ENCODE data around the gene POLR2B.
"Not testable (repeated sequence)": the region's sequence is repeated elsewhere in the genome, so short reads cannot be mapped to it uniquely, and the experiment has no call there.

Gene POLR2B
- 85.3 to 215 (median 168) reads per million in 18 experiments for total RNA-seq

DNA sequence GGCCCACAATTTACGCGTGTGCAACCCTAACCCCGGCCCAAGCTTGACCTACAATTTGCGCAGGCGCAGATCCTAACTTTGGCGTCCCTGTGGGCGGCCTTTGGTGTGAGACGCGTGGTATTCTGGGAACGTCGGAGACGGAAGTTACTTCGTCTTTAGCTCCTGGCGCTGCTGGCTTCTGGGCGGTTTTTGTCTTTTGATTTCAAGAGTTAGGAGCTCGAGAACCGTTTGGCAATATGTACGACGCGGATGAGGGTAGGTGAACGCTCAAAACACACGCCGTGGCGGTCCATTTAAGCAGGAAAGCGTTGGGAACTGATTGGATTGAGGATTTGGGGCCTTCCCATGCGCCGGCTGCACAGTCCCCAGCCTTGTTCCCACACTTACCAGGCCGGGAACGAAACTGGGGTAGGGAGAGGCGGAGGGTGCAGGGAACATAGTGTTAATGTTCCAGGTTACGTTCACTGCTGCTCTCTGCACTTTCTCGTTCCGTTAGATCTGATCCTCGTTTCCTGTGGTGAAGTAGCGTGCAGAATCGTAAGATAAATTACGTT is at the start of gene POLR2B:
POLR2B (plus strand) TSS at position 147 of the 554 bp plus-strand sequence; CDS start at position 237, 90 bp downstream.
- peak; percentile 99 for DNase-seq

DNA sequence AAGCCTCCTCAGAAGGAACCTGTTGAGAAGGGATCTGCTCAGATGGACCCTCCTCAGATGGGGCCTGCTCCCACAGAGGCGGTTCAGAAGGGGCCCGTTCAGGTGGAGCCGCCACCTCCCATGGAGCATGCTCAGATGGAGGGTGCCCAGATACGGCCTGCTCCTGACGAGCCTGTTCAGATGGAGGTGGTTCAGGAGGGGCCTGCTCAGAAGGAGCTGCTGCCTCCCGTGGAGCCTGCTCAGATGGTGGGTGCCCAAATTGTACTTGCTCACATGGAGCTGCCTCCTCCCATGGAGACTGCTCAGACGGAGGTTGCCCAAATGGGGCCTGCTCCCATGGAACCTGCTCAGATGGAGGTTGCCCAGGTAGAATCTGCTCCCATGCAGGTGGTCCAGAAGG is 48.1 kb upstream of the POLR2B start:
- DNase-seq: no peak

DNA sequence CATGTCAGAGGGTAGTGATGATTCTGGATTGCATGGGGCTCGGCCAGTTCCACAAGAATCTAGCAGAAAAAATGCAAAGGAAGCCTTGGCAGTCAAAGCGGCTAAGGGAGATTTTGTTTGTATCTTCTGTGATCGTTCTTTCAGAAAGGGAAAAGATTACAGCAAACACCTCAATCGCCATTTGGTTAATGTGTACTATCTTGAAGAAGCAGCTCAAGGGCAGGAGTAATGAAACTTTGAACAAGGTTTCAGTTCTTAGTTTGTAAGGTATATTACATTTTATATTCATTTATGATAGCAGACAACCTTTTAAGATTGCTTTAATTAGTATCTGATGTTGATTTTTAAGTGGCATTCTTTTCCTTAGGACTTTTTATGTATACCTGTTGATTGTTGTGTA is 46.8 kb upstream of the POLR2B start:
- no peak for DNase-seq

DNA sequence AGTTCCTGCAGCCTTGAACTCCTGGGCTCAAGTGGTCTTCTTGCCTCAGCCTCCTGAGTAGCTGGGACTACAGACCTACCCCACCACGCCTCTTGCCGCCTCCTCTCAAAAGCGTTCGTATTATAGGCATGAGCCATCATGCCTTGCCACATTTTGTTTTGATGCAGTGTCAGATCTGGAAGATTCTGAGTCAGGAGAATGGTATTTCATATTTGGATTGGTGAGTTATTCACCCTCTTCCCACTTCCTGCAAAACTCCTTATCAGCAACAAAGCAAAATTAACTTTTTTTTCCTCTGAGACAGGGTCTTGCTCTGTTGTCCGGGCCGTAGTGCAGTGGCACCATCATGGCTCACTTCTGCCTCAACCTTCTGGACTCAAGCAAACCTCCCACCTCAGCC is 41.4 kb upstream of the POLR2B start:
- DNase-seq: no peak

DNA sequence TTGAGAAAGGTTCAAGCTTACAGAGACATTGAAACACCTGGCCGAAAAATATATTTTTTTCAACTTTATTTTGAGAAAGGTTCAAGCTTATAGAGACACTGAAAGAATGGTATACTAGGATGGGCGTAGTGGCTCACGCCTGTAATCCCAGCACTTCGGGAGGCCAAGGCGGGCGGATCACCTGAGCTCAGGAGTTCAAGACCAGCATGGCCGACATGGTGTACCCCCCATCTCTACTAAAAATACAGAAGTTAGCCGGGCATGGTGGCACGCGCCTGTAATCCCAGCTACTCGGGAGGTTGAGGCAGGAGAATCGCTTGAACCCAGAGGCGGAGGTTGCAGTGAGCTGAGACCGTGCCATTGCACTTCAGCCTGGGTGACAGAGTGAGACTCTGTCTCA is 38.9 kb upstream of the POLR2B start:
- not testable (repeated sequence) for DNase-seq

DNA sequence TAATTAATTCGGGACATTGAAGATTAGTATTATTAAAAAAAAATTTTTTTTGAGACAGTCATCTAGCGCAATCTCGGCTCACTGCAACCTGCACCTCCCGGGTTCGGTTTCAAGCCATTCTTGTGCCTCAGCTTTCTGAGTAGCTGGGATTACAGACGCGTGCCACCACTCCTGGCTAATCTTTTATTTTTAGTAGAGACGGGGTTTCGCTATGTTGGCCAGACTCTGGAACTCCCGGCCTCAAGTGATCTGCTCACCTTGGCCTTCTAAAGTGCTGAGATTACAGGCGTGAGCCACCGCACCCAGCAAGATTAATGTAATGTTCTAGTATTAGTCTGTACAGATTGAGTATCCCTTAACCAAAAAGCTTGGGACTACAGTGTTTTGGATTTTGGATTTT is 38.3 kb upstream of the POLR2B start:
- DNase-seq: no peak

DNA sequence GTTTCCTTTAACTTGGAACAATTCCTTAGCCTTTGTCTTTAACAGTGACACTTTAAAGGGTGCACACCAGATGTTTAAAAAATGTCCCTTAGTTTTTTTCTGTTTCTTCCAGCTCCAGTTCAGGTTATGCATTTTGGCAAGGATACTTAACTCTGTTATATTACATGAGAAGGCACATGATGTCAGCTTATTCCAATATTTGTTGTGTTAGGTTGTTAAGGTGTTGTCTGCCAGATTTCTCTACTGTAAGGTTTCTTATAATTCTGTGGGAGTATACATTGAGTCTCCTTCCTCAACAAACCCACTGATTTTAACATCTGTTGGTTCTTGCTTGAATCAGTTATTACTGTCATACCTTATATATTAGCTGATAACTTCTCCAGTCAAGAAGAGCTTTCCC is 37.7 kb upstream of the POLR2B start:
- no peak for DNase-seq

DNA sequence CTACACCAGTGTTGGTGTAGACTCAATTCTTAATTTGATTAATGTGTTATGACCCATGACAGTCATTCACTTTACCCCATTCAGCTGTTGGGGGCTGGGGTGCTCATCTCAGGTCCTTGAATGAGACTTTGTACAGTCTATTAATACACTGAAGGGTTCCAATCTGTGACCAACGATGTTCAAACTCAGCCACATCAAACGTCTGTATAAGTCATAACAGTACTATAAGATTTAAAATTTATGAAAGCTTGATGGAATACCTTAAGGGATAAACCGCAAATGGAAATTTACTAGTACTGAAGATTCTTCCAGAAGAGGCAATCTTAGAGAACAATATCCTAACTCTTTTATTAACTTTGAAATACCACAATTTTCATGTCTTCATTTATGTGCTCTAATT is 37.3 kb upstream of the POLR2B start:
- no peak for DNase-seq

DNA sequence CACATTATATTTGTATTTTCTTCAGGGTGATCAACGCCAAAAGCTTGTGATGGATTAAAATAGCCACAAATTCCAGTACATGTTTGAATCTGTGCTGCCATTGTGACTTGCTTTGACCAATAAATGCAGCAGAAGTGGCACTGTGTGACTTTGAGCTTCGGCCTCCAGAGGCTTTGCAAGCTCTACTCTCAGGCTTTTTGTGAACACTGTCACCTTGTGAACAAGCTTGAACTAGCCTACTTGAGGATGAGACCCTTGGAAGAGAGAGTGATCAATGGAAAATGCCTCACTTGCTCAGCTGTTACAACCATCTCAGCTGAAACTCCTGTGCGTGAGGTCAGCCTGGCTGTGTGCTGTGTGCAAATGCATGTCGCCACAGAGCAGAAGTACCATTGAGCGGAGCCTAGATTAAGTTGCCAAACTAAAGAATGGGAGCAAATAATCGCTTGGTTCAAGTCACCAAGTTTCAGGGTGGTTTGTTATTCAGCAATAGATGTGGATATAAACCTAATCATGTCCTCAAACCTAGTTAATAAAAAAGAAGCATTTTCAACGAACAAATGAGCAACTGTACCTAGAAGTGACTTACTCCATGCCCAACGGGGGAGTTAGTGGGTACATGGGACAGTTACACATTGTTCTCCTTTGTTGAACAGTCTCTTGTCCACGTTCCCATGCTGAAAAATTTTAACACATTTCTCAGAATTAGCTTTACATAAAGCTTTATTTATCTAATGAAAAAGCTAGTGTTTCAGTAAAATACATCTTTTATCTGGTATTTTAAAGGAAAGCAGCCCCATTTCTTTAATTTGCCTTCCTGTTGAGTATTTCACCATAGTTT is 24.8 kb upstream of the POLR2B start:
- no peak for DNase-seq

DNA sequence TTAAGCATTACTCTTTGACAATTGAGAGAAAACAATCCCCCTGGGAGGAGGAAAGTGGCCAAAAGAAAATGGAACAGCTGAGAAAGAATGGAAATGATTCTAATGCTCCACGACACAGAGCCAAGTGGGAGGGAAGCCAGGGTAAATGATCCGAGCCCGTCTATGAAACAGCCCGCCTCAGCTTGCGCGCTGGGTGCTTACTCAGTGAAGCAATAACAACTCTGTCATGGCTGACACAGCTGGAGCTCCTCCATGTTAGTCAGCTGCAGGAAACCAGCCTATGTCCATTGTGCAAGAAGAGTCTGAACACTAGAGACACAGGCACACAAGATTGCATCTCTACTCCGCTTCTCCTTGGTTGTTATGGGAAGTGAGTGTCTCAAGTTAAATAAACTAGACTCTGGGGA is 20.6 kb upstream of the POLR2B start:
- peak; percentile 95 to 96 for DNase-seq

DNA sequence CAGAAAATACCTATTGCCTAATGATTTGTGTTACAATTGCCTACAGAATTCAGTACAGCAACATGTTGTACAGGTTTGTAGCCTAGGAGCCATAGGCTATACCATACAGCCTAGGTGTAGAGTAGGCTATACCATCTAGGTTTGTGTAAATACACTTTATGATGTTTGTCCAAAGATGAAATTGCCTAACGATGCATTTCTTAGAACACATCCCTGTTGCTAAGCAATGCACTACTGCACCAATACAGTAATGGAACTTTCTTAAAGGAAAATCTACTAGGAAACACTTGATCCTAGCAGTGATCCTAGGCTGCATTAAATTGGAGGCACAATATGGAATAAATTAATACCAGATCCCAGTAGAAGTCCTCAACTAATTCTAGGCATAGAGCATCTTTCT is 19.6 kb upstream of the POLR2B start:
- DNase-seq: no peak

DNA sequence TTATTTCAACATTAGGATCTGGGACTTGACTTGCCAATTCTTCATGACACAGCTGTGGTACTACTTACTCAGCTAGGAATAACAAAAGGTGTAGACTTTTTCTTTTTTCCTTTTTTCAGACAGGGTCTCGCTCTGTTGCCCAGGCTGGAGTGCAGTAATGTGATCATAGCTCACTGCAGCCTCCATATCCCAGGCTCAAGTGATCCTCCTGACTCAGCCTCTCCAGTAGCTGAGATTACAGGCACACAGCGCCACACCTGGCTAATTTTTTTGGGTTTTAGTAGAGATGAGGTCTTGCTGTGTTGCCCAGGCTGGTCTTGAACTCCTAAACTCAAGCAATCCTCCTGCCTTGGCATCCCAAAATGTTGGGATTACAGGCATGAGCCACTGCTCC is 17.6 kb upstream of the POLR2B start:
- no peak for DNase-seq

DNA sequence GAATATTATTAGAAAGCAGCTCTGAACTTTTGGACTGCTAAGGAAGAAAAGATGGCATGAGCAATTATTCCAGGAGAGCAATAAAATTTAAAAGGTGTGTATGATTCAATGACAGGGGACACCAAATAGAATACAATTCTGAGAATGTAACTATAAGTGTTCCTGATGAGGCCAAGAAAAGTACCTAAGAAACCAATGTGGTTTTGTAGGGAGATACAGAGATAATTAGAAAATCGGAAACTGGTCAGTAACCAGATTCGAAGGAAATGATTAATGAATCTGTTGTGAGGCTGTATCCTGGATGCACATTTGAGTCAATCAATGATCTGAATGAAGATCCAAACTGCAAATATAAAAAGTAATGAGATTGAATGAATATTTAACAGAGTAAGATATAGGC is 7.3 kb upstream of the POLR2B start:
- DNase-seq: no peak

DNA sequence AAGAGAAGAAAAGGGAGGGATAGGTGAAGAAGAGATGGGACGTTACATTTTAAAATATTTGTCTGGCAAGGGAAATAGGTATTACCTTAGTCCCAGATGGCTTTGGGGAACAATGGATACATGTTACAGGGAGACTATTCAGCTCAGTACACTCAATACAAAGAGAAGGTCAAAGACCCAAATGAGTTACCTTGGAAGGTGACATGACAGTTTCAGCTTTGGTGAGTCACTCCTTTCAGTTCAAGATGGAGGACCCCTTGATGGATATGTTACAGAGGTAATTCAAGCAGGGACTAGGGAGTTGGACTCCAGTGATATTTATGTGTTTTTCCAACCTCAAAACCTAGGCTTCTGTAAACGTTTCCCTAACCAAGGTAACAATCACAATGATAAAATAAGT is 6.3 kb upstream of the POLR2B start:
- no peak for DNase-seq

DNA sequence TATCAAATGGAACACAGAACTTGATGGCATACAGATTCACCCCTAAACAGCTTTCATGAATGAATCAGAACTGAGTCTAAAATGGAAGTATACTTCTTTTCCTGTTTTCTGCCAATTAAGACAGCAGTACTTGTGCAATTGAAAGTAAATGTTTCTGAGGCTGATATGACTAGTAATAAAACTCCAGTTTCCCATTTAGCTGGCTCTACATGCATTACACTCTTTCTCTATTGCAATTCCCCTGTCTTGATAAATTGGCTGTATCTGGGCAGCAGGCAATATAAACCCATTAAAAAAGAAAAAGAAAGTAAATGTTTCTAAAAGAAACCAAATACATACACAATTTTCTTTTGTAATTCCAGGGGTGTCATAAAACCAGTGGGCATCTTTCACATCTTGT is 5.9 kb upstream of the POLR2B start:
- peak in 1 of 2 donors; percentile 13 for DNase-seq

DNA sequence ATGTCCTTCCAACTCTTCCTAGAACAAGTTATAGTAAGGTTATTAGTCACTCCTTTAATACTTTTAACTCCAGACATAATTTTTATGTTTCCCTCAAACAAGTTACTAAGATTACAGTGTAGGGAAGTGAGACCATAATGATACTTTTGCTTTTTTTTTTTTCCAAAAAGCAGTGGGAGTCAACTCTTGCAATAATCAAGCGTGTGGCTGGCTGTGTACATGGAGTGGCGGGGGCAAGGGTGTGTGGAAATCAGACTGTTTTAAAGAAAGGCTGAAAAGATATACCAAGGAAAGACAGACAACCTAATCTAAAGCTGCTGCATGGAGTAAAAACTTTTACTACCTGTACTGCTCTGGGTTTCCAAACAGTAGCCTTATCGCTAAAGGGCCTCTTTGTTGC is 5.4 kb upstream of the POLR2B start:
- DNase-seq: peak; percentile 76 to 79

DNA sequence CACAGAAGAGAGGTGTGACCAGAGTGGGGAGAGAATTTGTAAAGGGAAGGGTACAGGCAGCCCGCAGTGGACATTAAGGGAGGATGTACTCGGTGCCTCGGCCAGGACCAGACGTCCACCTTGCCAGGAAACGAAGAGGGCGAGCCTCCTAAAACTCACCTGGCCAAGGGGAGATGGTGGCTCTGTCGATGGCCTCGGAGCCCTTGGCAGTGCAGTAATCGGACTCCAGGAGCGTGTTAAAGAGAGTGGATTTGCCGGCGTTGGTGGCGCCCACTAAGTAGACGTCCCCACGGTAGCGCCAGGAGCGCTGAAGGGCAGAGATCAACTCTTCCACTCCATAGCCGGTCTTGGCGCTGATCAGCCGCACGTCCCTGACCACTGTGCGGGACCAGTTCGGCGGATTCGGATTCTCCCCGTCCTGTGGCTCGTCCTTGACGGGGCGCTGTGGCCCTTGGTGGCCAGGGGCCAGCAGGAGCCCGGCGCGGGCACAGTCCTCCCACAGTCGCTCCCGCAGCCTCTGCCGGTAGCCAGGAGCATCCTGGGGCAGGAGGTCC is 2.3 kb upstream of the POLR2B start:
- DNase-seq: peak in 1 of 2 donors; percentile 7

DNA sequence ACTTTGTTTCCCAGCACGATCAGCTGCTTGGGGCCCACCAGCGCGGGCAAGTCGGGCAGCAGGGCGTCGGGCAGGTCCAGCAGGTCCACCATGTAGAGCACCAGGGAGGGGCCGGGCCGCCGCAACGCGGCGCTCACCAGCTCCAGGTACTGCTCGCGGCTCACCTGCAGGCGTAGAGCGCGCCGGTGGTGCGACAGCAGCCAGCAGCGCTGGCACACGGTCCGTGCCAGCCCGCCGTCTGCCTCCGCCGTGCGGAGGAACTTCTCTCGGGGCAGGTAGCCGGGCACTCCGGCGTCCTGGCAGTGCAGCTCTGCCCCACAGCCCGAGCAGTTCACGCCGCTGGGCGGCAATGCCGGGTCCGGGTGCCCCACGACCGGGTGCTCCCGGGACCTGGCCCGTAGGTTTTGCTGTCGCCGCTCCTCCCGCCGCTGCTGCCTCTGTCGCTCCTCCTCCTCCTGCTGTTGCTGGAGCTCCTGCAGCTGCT is 1.8 kb upstream of the POLR2B start:
- DNase-seq: peak; percentile 19 to 39

DNA sequence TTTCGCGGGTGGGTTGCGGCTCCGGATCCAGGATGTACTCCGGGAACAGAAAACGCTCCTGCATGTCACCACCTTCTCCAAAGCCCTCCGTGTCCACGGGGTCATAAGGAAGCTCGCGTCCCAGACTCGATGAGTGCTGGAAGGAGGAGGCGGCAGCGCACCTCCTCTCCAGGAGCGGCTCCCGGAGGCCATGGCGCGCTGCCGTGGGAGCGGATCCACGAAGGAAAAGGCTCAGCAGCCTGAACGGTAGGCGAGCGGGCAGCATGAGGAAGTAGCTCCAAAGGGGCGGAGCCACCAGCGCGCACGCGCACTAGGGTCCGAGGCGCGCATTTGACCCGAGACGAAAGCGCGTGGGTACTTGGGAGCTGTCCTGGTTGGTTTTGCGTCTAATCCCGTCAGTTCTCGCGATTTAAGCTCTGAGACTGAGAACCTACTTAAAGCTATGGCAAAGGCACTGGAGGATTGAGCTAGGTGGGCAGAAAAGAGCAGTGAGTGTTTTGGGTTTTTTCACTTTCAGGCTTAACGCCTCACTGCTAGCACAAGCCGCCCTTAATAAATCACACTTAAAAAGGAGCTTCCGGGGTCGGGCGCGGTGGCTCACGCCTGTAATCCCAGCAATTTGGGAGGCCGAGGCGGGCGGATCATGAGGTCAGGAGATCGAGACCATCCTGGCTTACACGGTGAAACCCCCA is 1.2 kb upstream of the POLR2B start, which contains the start of gene NOA1:
NOA1 (minus strand) TSS at position 286 of the 692 bp plus-strand sequence; CDS start at position 265, 21 bp downstream.
- peak; percentile 100 for DNase-seq

DNA sequence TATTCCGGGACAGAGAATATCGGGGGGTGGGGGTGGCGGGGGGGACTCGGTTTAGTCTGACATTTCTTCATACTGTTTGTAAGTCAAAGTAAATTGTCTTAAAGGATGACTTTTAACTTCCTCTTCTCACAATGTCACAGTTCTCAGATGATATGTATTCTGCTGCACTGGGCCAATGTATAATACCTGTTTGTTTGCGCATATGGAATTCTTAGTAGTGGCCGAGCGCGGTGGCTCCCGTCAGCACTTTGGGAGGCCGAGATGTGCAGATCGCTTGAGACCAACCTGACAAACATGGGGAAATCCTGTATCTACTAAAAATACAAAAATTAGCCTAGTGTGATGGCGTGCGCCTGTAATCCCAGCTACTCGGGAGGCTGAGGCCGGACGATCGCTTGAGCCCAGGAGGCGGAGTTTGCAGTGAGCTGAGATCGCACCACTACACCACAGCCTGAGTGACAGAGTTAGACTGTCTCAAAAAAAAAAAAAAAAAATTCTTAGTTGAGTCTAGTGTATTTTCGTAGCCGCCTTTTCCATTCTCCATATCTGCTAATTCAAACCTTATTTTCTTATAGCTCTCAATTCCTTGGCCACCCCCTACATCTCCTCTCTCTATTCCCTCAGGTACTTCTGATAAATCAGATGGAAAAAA is 851 bp downstream of the POLR2B start:
- peak in 1 of 2 donors; percentile 19 for DNase-seq

DNA sequence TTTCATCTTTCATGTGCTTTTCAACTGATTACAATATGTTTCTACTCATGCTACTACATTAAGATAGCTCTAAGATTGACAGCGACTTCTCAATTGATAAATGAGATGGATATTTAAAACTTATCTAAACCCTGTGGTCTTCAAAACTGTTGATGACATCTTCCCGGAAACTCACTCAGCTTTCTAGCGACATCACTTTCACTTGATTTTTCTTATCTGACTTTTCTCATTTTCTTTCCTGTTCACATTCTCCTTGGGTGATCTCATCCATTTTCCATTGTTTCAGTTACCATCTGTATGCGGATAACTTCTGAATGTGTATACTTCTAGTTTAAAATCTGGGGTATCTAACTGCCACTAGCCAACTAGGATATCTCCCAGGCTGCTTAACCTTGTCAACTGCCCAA is 3.1 kb downstream of the POLR2B start:
- DNase-seq: no peak

DNA sequence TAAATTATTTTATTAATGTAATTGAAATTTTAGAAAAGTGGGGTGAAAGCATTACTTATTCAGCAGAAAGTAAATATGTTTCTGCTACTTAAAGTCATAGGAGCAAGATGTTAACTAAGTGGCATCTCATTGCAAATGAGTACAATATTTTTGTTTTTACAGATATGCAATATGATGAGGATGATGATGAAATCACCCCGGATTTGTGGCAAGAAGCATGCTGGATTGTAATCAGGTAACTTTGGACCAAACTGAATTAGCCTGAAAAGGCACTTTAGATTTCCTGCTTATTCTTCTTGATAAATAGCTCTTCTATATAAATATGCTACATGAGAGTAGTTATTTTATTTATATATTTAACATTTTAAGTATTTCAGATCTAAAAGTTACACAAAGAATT is 7.5 kb downstream of the POLR2B start:
- no peak for DNase-seq

DNA sequence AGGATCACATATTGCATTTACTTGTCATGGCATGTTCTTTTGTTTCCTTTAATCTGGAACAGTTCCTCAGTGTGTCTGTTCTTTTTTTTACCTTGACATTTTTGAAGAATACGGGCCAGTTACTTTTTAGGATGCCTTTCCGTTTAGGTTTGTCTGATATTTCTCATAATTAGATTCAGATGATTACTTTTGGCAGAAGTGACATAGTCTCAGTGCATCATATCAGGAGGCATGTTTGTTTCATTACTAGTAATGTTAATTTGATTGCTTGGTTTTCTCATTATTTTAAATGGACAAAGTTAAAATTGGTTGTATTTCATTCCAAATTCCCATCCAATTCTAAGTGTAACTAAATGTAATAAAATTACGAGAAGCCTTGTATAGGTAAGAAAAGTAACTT is 8.3 kb downstream of the POLR2B start:
- no peak for DNase-seq
